DND-41 (cell line): ENCODE data around the gene HS2ST1.

Experiments used
- ATAC-seq: fragments of 200-7000 bp; cut with Tn5 transposase; 3 replicates; pipeline ENCODE4 v1.9.1; 2021; ENCODE audit warnings: low read depth; ENCODE audit not compliant: insufficient read depth
- DNase-seq: peaks from one replicate; pipeline ENCODE4 v3.0.0-alpha.2; 2020
- H2AFZ ChIP-seq: 2 replicates; pipeline ENCODE4 v1.6.0; 2012; ENCODE audit warnings: low read depth, low read length
- H3K27ac ChIP-seq: 2 replicates; pipeline ENCODE4 v1.5.1; 2012; ENCODE audit warnings: low read length, inconsistent platforms
- H3K27me3 ChIP-seq: fragments of 200-600 bp; sonication (generic); 2 replicates; pipeline ENCODE4 v1.6.0; 2012; ENCODE audit warnings: low read length, mild to moderate bottlenecking, inconsistent platforms; ENCODE audit not compliant: insufficient read depth, poor library complexity
- H3K36me3 ChIP-seq: 2 replicates; pipeline ENCODE4 v1.5.1; 2012; ENCODE audit warnings: low read length, inconsistent platforms; ENCODE audit not compliant: insufficient read depth
- H3K4me1 ChIP-seq: 2 replicates; pipeline ENCODE4 v1.5.1; 2012; ENCODE audit warnings: mild to moderate bottlenecking, low read length; ENCODE audit not compliant: insufficient read depth
- H3K4me2 ChIP-seq: 2 replicates; pipeline ENCODE4 v1.6.0; 2012; ENCODE audit warnings: mild to moderate bottlenecking, moderate library complexity, low read length, inconsistent platforms; ENCODE audit not compliant: insufficient read depth
- H3K4me3 ChIP-seq, 2 experiments: fragments of 200-600 bp in 1 of 2; shearing (Covaris generic) in 1 of 2; 2 replicates each; pipeline ENCODE4 v1.5.1; 2012 to 2016; ENCODE audit warnings: inconsistent platforms in 2 of 2, low read length in 2 of 2, mild to moderate bottlenecking in 2 of 2, low read depth in 1 of 2, moderate library complexity in 1 of 2
- H3K79me2 ChIP-seq: 2 replicates; pipeline ENCODE4 v1.6.0; 2012; ENCODE audit warnings: low read length, inconsistent platforms; ENCODE audit not compliant: insufficient read depth
- H3K9ac ChIP-seq: 2 replicates; pipeline ENCODE4 v1.6.0; 2012; ENCODE audit warnings: low read depth, mild to moderate bottlenecking, inconsistent platforms, low read length, moderate library complexity
- H3K9me3 ChIP-seq: 2 replicates; pipeline ENCODE4 v1.5.1; 2012; ENCODE audit warnings: low read length, moderate library complexity, mild to moderate bottlenecking, inconsistent platforms; ENCODE audit not compliant: insufficient read depth, severe bottlenecking
- H4K20me1 ChIP-seq: 2 replicates; pipeline ENCODE4 v1.6.0; 2012; ENCODE audit warnings: low read length; ENCODE audit not compliant: insufficient read depth
- CTCF ChIP-seq: IDR thresholded peaks from 2 replicates; pipeline ENCODE4 v1.5.1; 2012; ENCODE audit warnings: borderline replicate concordance, low read length, moderate library complexity, mild to moderate bottlenecking; ENCODE audit not compliant: poor library complexity, severe bottlenecking; ENCODE audit errors: extremely low read depth
- EZH2 ChIP-seq: IDR thresholded peaks from 3 replicates; pipeline ENCODE4 v1.6.1; 2012; ENCODE audit warnings: borderline replicate concordance, low read depth, mild to moderate bottlenecking, moderate library complexity, low read length, inconsistent platforms; ENCODE audit not compliant: severe bottlenecking

The HS2ST1 gene

DNA sequence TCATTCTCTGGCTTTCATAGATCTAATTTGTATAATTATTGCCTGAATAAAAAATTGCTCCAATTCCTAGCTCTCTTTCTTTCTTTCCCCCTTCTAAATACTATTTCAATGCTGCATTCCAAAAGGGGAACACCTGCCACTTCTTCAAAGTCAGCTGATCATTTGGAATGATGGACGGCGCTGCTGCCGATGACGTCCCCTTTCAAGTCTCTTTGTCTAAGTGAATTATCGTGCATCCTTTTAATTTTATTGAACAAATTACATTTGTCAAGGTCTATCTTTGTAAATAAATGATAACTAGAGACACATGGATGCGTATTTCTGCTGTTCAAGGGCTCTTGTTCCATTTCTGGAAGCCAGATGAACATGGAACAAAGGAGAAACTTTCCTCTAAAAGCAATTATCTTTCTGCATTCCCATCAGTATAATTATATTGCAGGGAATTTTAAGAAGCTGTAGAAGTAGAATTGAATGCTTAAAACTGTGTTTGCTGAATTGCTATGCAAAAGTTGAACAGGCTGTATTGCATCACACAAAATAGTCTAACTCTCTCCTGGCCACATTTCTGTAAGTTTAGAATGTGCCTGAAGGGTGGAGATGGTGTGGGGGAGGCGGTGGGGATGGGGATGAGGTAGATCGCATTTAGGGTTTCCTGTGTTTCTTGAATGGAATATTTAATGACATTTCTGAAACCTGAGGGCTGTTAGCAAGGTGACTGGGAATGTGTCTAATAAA is 222.3 kb downstream of the HS2ST1 start:
- DNase-seq (no peak), ATAC-seq (no peak)
- Histone ChIP-seq H3K27me3 (no peaks in the 10 kb centered on the region), H3K27ac (no peak overlapping the region), H3K79me2 (no peaks in the 10 kb centered on the region), H4K20me1 (no peaks in the 10 kb centered on the region), H3K4me2 (no peak overlapping the region), H3K4me3 (no peak overlapping the region), H3K36me3 (no peaks in the 10 kb centered on the region), H2AFZ (no peak overlapping the region), H3K4me1 (no peaks in the 10 kb centered on the region), H3K9me3 (no peaks in the 10 kb centered on the region), H3K9ac (no peak overlapping the region)
- no peak for TF ChIP-seq CTCF
- TF ChIP-seq EZH2: no peak

DNA sequence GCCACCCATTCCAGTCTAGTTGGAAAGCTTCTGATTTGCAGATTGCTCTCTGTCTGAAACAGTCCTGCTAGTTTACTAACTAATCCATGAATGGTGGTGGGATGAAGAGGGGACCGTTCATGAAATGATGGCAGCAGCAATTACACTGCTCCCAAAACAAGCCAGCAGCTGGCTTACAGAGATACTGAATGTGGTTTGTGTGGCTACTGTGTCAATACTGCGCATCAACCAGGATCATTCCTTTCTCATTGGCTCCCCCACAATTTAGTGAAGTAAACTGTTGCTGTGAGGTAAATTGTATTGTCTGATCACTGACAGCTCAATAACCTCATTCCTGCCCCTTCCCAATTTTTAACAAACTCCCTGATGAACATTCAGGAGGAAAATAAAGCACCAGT is 222.9 kb downstream of the HS2ST1 start:
- no peak overlapping the region for H3K4me3 ChIP-seq
- no peaks in the 10 kb centered on the region for H3K79me2 ChIP-seq
- DNase-seq (no peak), ATAC-seq (no peak)
- TF ChIP-seq EZH2 (no peak), CTCF (no peak)
- no peaks in the 10 kb centered on the region for H3K36me3 ChIP-seq
- H3K9me3 ChIP-seq: no peaks in the 10 kb centered on the region
- H3K4me2 ChIP-seq: no peak overlapping the region
- no peak overlapping the region for H2AFZ ChIP-seq
- H4K20me1 ChIP-seq: no peaks in the 10 kb centered on the region
- H3K9ac ChIP-seq: no peak overlapping the region
- H3K27ac ChIP-seq: no peak overlapping the region
- H3K4me1 ChIP-seq: no peaks in the 10 kb centered on the region
- H3K27me3 ChIP-seq: no peaks in the 10 kb centered on the region

DNA sequence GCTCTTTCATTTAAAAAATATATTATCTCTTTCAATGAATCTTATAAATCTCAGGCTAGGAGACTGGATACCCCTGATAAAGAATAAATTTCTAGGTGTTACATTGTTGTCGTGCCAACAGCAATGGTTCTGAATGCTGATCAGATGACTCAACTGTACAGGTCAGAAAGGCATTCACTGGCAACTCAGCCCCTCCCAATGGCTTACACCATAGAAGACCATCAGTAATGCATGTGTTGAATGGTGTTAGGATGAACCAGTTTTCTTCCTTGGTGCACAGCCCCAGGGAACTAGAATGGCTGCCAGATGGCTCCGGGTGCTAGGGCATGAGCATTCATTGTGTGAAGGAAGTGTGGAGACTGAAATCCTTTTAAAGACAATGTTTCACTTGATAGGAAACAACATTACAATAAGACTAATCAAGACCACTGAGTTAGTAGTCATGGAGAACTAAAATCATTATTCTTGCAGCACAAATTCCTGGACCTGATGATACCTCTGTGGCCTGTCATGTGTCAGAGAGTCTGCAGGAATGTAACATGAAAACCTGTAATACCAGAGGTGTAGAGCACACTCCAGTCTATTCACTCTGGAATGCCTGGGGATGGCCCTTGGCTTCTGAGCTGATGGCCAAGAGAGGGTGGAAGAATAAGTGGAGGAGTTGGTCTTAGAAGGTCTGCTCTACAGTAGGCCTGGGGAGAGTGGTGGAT is 226.6 kb downstream of the HS2ST1 start:
- no peaks in the 10 kb centered on the region for H3K36me3 ChIP-seq
- H4K20me1 ChIP-seq: no peaks in the 10 kb centered on the region
- no peaks in the 10 kb centered on the region for H3K4me1 ChIP-seq
- TF ChIP-seq EZH2: no peak
- no peak for TF ChIP-seq CTCF
- no peak overlapping the region for H3K27ac ChIP-seq
- H3K27me3 ChIP-seq: no peaks in the 10 kb centered on the region
- H3K9ac ChIP-seq: no peak overlapping the region
- no peak overlapping the region for H2AFZ ChIP-seq
- H3K9me3 ChIP-seq: no peaks in the 10 kb centered on the region
- DNase-seq: no peak
- ATAC-seq: no peak
- no peaks in the 10 kb centered on the region for H3K79me2 ChIP-seq
- H3K4me2 ChIP-seq: no peak overlapping the region
- H3K4me3 ChIP-seq: no peak overlapping the region
